ENCODE results near the gene RAMP3.

DNA sequence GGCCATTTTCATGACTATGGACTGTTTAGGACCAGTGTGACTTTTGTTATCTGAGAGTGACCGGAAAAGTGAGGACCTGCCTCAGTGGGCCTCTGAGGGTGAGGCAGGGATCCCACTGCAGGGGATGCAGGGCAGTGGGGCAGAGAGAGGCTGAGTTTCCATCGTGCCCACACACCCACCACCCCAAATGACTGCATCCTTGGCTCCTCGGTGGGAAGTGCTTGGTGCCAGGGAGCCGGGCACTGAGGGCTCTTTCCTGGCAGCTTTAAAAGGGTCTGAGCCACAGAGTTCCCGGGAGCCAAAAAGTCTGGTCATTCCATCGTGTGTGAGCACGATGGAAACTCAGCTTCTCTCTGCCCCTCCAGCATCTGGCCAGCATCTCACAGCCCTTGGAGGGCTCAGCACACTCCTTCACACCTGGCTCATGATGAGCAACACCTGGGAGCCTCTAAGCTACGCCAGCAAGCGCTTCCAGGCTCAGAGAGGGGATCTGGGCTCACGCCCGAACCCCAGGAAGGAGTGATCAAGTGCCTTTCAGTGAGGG lies 59.1 kb downstream of the RAMP3 start:
- TF ChIP-seq, protein P1, sequence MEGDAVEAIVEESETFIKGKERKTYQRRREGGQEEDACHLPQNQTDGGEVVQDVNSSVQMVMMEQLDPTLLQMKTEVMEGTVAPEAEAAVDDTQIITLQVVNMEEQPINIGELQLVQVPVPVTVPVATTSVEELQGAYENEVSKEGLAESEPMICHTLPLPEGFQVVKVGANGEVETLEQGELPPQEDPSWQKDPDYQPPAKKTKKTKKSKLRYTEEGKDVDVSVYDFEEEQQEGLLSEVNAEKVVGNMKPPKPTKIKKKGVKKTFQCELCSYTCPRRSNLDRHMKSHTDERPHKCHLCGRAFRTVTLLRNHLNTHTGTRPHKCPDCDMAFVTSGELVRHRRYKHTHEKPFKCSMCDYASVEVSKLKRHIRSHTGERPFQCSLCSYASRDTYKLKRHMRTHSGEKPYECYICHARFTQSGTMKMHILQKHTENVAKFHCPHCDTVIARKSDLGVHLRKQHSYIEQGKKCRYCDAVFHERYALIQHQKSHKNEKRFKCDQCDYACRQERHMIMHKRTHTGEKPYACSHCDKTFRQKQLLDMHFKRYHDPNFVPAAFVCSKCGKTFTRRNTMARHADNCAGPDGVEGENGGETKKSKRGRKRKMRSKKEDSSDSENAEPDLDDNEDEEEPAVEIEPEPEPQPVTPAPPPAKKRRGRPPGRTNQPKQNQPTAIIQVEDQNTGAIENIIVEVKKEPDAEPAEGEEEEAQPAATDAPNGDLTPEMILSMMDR (IDR thresholded peaks at IDR 0.05) = no peak
- no peak for TF ChIP-seq POLR2AphosphoS5 (IDR thresholded peaks at IDR 0.05)
